Measurements from ENCODE around the gene MXD4.
"Not testable (repeated sequence)": the region's sequence is repeated elsewhere in the genome, so short reads cannot be mapped to it uniquely, and the experiment has no call there.

MXD4 gene

DNA sequence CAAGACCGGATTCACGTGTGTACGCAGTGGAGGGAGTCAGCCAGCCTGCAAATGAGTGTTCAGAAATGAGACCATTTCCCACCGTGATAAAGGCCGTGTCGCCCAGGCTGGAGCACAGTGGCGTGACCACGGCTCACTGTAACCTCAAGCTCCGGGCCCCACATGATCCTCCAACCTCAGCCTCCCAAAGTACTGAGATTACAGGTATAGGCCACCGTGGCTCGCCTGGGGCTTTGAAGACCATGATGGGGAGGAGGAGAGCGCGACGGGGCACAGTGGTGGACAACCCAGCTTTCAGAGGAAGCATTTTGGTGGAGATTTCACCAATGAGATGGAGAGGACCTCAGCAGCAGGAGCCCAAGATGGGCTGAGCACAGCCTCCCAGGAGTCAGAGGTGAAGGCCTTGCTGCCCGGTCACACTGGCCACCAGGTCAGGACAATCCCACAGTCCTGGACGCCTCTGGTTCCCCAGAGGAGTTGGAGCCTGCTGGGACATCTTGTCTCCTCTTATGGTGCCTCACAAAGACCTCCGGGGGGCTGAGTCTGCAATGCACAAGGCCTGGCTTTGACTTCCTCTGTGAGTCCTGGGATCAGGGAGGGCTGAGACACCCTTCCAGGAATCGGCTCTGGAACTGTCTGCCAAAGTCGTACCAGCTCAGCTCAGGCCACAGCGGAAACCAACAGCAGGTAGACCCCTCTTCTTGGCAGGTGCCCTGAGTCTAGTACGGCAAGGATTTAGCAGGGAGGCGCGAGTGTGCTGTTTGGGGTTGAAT is 22.4 kb upstream of the MXD4 start:
- Histone ChIP-seq H3K9ac (no peak overlapping the region), H3K27ac (peak overlapping the region in 3 of 11 experiments; percentile 27 to 52 (median 50); a peak in 5 of 22 replicates), H4K20me1 (no peaks in the 10 kb centered on the region; a peak in 3 of 22 replicates), H3K4me2 (peak overlapping the region in 8 of 11 experiments; percentile 41 to 83 (median 74); a peak in 14 of 22 replicates), H3K4me3 (no peak overlapping the region), H3K27me3 (no peaks in the 10 kb centered on the region), H3K4me1 (peaks cover 33 to 63% (median 52%) of the 10 kb centered on the region in 10 experiments), H3K36me3 (no peaks in the 10 kb centered on the region; a peak in 1 of 22 replicates), H3K9me3 (replicated peaks in 1 of 11) (no peaks in the 10 kb centered on the region)
- TF ChIP-seq Cebpa-rat (IDR thresholded peaks at IDR 0.05), result no peak

DNA sequence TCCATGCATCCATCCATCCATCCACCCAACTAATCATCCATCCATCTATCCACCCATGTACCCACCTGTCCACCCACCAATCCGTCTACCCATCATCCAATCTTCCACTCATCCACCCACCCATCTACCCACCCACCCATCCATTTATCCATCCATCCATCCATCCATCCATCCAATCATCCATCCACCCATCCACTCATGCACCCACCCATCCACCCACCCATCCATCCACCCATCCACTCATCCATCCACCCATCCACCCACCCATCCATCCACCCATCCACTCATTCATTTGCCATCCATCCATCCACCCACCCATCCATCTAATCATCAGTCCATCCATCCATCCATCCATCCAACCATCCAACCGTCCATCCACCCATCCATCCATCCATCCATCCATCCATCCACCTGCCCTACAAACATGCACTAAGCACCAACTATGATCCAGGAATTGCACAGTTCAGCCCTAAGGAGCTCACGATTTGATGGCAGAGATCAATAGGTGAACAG is 21.3 kb upstream of the MXD4 start:
- no peak overlapping the region for H3K4me3 ChIP-seq
- TF ChIP-seq Cebpa-rat (IDR thresholded peaks at IDR 0.05), result no peak
- no peaks in the 10 kb centered on the region; a peak in 3 of 22 replicates for H4K20me1 ChIP-seq
- H3K27ac ChIP-seq, result no peak overlapping the region
- no peak overlapping the region for H3K4me2 ChIP-seq
- H3K36me3 ChIP-seq, result no peaks in the 10 kb centered on the region; a peak in 1 of 22 replicates
- peaks cover 33 to 58% (median 51%) of the 10 kb centered on the region in 10 experiments for H3K4me1 ChIP-seq
- no peaks in the 10 kb centered on the region for H3K27me3 ChIP-seq
- H3K9me3 ChIP-seq (replicated peaks in 1 of 11), result no peaks in the 10 kb centered on the region
- H3K9ac ChIP-seq, result no peak overlapping the region

DNA sequence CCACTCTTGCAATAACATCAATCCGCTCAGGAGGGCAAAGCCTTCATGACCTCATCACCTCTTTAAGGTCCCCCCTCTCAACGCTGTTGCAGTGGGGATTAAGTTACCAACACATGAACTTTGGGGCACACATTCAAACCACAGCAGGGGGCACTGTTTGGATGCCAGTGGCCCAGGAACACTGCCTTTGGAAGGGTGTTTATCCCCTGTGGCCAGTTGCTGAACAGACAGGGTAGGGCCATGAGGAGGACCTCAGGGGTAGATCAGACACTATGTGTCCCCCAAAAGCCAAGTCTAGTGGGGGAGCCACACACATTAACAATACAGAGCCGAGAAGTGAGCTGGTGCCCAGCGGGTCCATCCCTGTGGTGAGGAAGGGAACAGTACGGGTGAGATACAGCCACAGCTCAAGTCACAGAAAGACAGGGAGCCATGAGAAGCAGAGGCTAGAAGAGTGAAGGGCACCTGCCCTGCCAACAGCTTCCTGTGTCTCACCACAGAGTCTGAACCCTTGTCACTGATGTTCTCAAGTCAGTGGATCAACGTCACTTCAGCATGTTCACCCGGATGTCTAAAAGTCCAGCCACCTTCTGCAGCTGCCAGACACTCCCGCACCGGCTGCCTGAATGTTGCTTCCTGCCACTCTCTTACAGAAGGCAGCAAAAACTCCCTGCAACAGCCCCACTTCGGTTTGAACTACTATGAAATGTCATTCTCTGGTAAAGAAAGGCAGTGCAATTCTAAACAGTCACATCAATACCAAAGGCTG is 19.9 kb upstream of the MXD4 start:
- H3K9ac ChIP-seq, result peak overlapping the region in 4 of 11 experiments; percentile 3 to 74 (median 54); a peak in 6 of 22 replicates
- H3K4me2 ChIP-seq, result peak overlapping the region; percentile 54 to 88 (median 74)
- no peaks in the 10 kb centered on the region for H3K36me3 ChIP-seq
- peaks cover 33 to 58% (median 52%) of the 10 kb centered on the region in 10 experiments for H3K4me1 ChIP-seq
- peak overlapping the region in 8 of 11 experiments; percentile 17 to 81 (median 56); a peak in 15 of 22 replicates for H3K27ac ChIP-seq
- H4K20me1 ChIP-seq, result no peaks in the 10 kb centered on the region; a peak in 2 of 22 replicates
- no peaks in the 10 kb centered on the region for H3K9me3 ChIP-seq (replicated peaks in 1 of 11)
- H3K4me3 ChIP-seq, result peak overlapping the region in 1 of 10 experiments; percentile 27; a peak in 1 of 20 replicates
- TF ChIP-seq Cebpa-rat (IDR thresholded peaks at IDR 0.05), result peak in 1 of 11 experiments; percentile 77; a peak in 2 of 22 replicates
- no peaks in the 10 kb centered on the region for H3K27me3 ChIP-seq

DNA sequence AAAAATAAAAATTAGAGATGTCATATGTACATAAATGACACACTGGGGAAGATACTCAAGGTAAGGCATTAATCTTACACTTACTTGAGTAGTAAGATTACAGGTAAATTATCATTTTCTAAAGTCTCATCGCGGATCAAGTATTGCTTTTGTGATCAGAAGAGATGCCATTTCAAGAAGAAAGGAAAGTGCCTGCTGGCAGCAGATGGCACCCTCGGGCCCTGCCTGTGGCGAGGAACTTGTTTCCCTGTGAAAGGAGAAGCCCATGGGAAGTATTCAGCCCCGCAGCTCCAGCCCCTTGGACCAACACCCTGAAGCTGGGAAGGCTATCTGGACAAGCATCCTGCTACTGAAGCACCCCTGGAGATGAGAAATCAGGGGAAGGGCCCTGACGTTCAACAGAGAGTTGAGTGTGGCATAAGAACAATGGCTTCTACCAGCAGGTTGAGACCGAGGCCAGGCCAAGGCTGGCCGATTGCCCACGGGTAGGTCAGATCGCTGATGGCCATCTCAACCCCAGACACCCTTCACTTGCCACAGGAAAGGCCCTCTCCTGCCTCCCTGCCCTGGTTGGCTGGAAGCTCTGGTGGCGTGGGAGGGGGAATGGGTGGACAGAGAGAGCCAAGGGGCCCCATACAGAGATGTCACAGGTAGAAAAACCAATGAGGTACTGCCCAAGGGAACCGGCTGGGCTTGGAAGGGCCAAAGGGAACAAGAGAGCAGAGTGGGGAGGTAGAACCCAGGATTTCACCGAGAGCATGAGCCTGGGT is 18.8 kb upstream of the MXD4 start:
- Histone ChIP-seq H3K36me3 (no peaks in the 10 kb centered on the region), H3K4me1 (peaks cover 27 to 60% (median 48%) of the 10 kb centered on the region in 10 experiments), H3K27me3 (no peaks in the 10 kb centered on the region), H3K9me3 (replicated peaks in 1 of 11) (no peaks in the 10 kb centered on the region), H4K20me1 (no peaks in the 10 kb centered on the region; a peak in 2 of 22 replicates), H3K4me3 (no peak overlapping the region), H3K4me2 (peak overlapping the region in 10 of 11 experiments; percentile 6 to 88 (median 74); a peak in 18 of 22 replicates), H3K27ac (peak overlapping the region in 5 of 11 experiments; percentile 40 to 81 (median 70); a peak in 10 of 22 replicates), H3K9ac (peak overlapping the region in 1 of 11 experiments; percentile 74; a peak in 3 of 22 replicates)
- TF ChIP-seq Cebpa-rat (IDR thresholded peaks at IDR 0.05), result no peak

DNA sequence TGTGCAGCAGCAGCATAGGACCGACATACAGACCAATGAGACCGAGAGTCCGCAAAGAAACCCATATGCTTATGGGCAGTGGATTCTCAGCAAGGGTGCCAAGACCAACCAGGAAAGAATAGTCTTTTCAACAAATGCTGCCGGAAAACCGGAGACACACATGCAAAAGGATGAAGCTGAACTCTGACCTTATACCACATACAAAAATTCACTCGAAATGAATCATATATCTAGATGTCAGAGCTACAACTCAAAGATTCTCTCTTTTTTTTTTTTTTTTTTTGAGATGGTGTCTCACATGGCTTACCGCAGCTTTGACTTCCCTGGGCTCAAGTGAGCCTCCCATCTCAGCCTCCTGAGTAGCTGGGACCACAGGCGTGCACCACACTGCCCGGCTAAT is 16.0 kb upstream of the MXD4 start:
- H3K4me3 ChIP-seq, result no peak overlapping the region
- no peaks in the 10 kb centered on the region for H3K27me3 ChIP-seq
- H3K9me3 ChIP-seq (replicated peaks in 1 of 11), result no peaks in the 10 kb centered on the region
- no peak overlapping the region for H3K27ac ChIP-seq
- no peak overlapping the region for H3K9ac ChIP-seq
- no peak for TF ChIP-seq Cebpa-rat (IDR thresholded peaks at IDR 0.05)
- no peaks in the 10 kb centered on the region; a peak in 1 of 22 replicates for H4K20me1 ChIP-seq
- H3K4me2 ChIP-seq, result no peak overlapping the region
- H3K36me3 ChIP-seq, result no peaks in the 10 kb centered on the region
- H3K4me1 ChIP-seq, result peaks cover 14 to 55% (median 37%) of the 10 kb centered on the region in 10 experiments

DNA sequence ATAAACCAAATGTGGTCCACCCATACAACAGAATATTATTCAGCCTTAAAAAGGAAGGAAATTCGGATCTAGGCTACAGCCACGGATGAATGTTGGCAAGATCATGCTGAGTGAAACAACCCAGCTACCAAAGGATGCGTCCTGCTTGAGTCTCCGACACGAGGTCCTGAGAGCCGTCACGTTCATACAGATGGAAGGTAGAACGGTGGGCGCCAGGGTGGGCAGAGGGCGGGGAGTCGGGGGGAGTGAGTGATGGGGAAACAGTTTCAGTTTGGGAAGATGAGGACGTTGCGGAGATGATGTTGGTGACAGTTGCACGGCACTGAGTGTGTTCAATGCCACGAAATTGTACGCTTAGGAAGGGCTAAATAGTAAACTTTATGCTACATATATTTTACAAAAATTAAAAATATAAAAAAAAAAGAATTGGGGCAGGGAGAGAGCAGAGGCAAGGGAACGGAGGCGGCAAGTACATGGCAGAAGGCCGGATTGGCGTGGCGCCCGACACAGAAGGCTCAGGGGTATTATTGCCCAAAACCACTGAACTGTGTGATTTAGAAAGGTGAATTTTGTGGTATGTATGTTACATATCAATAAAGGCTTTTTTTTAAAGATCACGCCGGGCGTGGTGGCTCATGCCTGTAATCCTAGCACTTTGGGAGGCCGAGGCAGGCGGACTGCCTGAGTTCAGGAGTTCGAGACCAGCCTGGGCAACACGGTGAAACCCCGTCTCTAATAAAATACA is 14.8 kb upstream of the MXD4 start:
- peaks cover 15 to 51% (median 33%) of the 10 kb centered on the region in 10 experiments for H3K4me1 ChIP-seq
- no peak overlapping the region for H3K4me2 ChIP-seq
- H3K27me3 ChIP-seq, result no peaks in the 10 kb centered on the region
- H3K4me3 ChIP-seq, result no peak overlapping the region
- TF ChIP-seq Cebpa-rat (IDR thresholded peaks at IDR 0.05), result no peak
- H3K9me3 ChIP-seq (replicated peaks in 1 of 11), result no peaks in the 10 kb centered on the region
- H4K20me1 ChIP-seq, result no peaks in the 10 kb centered on the region; a peak in 1 of 22 replicates
- no peak overlapping the region for H3K27ac ChIP-seq
- no peaks in the 10 kb centered on the region for H3K36me3 ChIP-seq
- no peak overlapping the region for H3K9ac ChIP-seq

DNA sequence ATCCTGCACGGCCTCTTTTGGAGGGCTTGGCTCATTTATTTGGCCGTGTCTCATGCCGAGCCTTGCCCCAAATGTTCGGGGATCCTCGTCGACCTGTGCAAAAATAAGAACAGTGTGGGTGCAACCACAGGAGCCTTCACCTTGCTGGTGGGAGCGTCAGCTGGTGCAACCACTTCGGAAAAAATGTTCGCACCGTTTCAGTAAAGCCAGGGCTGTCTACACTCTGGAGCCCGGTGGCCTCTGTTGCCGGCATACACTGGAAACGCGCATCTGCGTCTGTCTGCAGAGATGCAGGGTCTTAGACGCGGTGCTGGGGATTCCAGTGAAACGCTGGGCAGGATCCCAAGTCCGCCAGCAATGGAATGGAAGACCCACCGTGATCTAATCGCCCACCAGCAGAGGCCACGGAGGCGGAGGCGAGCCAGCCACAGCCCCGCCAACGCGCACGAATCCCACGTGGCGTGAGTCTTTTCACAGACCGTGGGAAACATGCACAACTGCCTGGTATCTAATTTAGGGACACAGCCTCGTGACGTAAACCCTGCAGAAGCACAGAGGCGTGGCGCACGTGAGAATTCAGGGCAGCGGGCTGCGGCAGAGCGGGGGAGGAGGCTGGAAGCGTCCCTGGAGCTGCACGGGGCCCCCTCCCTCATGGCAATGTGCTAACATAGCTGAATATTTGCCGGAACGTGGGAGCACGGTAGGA is 13.8 kb upstream of the MXD4 start:
- H3K27me3 ChIP-seq, result no peaks in the 10 kb centered on the region
- H3K4me1 ChIP-seq, result peaks cover 9 to 40% (median 22%) of the 10 kb centered on the region in 10 experiments; a peak in 19 of 20 replicates
- no peaks in the 10 kb centered on the region for H3K36me3 ChIP-seq
- no peak for TF ChIP-seq Cebpa-rat (IDR thresholded peaks at IDR 0.05)
- H3K9ac ChIP-seq, result no peak overlapping the region
- H4K20me1 ChIP-seq, result no peaks in the 10 kb centered on the region; a peak in 1 of 22 replicates
- H3K4me3 ChIP-seq, result no peak overlapping the region
- no peak overlapping the region for H3K4me2 ChIP-seq
- H3K9me3 ChIP-seq (replicated peaks in 1 of 11), result no peaks in the 10 kb centered on the region
- no peak overlapping the region for H3K27ac ChIP-seq

DNA sequence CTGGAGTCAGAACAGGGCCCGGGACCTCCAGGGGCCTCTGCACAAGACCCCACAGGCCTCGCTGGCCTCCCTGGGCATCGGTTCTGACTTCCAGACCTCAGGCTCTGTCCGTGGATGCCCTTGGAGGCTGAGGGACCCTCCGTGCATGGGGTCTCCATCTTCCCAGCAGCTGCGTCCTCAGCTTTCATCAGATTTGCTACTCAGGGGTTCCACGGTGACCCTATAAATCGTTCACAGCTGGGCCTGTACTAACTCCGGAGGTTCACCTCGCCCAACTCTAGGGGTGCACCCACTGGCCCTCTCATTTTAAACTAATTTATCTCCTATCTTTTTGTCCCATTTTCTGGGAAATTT is 13.1 kb upstream of the MXD4 start:
- H4K20me1 ChIP-seq; H3K4me2 ChIP-seq; H3K9ac ChIP-seq; H3K36me3 ChIP-seq; H3K27me3 ChIP-seq; H3K9me3 ChIP-seq (replicated peaks in 1 of 11); H3K4me3 ChIP-seq; H3K27ac ChIP-seq: not testable (repeated sequence)
- H3K4me1 ChIP-seq, result peaks cover 9 to 35% (median 17%) of the 10 kb centered on the region in 10 experiments; a peak in 17 of 20 replicates

Data from BLaER1 treated with 17β-estradiol and CSF1 and Interleukin-3, amounts not matched to agents 10 nM and 100 nM (cell line).